Activated naive CD8-positive, alpha-beta T cell treated with anti-CD3 and anti-CD28 coated beads, Interleukin-2, amount 50 U/mL, for 24 hours (primary cell): ENCODE measurements around the gene CLECL1.

Experiments used
- ATAC-seq: fragments of 150-1000 bp; cut with Tn5 transposase; one replicate; pipeline ENCODE4 v1.10.0; 2021
- DNase-seq: peaks from one replicate; pipeline ENCODE4 v3.0.0; 2021
- H3K27ac Mint-ChIP-seq: one replicate; pipeline ENCODE4 v1.8.0; 2021; ENCODE audit warnings: mild to moderate bottlenecking, mixed read lengths
- H3K27me3 Mint-ChIP-seq: one replicate; pipeline ENCODE4 v1.8.0; 2021; ENCODE audit warnings: mixed read lengths
- H3K36me3 Mint-ChIP-seq: one replicate; pipeline ENCODE4 v1.8.0; 2021; ENCODE audit warnings: low read depth, mixed read lengths
- H3K4me1 Mint-ChIP-seq: one replicate; pipeline ENCODE4 v1.8.0; 2021; ENCODE audit warnings: mixed read lengths
- H3K4me3 Mint-ChIP-seq: one replicate; pipeline ENCODE4 v1.8.0; 2021; ENCODE audit warnings: mild to moderate bottlenecking, moderate library complexity, mixed read lengths
- H3K9me3 Mint-ChIP-seq: one replicate; pipeline ENCODE4 v1.8.0; 2021; ENCODE audit warnings: mixed read lengths

CLECL1 gene

DNA sequence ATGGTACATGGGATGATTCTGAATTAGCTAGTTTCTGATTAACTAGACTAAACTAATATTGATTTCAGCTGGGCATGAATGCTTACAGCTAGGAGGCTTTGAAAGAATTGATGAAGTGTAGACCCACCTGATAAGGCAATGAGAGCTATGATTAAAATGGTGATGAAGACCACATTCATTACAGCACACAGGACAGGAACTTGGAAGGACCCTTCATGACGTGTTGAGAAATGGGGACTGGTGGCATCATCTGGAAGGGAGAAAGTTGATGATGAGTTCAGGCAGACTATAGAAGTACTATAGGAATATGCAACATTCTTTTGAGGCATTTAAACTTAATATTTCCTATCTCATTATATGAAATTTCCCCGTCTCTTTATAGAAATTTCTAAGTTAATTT is 23.3 kb upstream of the CLECL1 start:
- H3K4me1 Mint-ChIP-seq: peaks cover 59% of the 10 kb centered on the region
- DNase-seq: no peak
- no peaks in the 10 kb centered on the region for H3K9me3 Mint-ChIP-seq

DNA sequence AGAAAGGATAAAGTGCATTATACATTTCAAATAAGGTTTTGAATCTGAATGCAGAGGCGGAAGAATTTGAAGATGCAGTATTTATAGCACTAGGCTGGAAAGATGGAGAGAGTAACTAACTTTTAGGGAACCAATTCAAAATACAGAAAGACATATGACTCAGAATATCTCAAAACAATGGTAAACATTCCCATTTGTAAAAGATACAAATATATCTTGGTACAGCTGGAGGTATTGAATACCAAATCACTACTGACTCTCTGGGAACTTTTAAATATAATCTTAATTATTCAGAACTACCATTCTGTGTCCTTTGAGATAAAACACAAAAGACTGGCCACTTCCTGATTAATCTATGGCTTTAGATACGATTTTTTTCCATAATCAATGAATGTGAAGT is 22.7 kb upstream of the CLECL1 start:
- Mint-ChIP-seq H3K27ac (peak overlapping the region; percentile 74), H3K4me3 (peak overlapping the region; percentile 100), H3K9me3 (no peaks in the 10 kb centered on the region), H3K4me1 (peaks cover 58% of the 10 kb centered on the region), H3K27me3 (no peaks in the 10 kb centered on the region), H3K36me3 (peaks cover 80% of the 10 kb centered on the region)
- DNase-seq: no peak
- no peak for ATAC-seq

More for the DNA sequence above, 23.3 kb upstream of the CLECL1 start:
- Mint-ChIP-seq H3K36me3 (peaks cover 80% of the 10 kb centered on the region), H3K27me3 (no peaks in the 10 kb centered on the region), H3K27ac (peak overlapping the region; percentile 95), H3K4me3 (peak overlapping the region; percentile 100)
- ATAC-seq: no peak

DNA sequence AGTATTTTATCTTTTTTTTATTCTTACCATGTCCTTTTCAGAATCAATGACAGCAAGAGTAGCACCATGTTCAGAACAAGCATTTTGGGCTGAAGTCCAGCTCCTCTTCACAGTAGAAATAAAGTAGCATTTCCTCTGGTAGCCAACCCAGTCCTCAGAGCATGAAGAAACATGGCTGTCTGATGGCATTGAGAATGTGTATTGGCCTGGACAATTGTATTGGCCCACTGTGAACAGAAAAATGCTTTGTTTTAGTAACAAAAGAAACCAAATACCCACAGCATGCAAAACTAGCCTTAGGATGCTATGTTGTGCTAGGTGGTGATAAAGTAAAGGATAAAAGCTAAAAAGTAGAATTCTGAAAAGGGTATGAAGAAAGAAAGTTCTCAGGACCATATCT is 22.1 kb upstream of the CLECL1 start:
- peaks cover 77% of the 10 kb centered on the region for H3K36me3 Mint-ChIP-seq
- DNase-seq (no peak), ATAC-seq (no peak)
- H3K27me3 Mint-ChIP-seq: no peaks in the 10 kb centered on the region
- H3K27ac Mint-ChIP-seq: peak overlapping the region; percentile 74
- no peaks in the 10 kb centered on the region for H3K9me3 Mint-ChIP-seq
- peaks cover 64% of the 10 kb centered on the region for H3K4me1 Mint-ChIP-seq
- H3K4me3 Mint-ChIP-seq: peak overlapping the region; percentile 100

DNA sequence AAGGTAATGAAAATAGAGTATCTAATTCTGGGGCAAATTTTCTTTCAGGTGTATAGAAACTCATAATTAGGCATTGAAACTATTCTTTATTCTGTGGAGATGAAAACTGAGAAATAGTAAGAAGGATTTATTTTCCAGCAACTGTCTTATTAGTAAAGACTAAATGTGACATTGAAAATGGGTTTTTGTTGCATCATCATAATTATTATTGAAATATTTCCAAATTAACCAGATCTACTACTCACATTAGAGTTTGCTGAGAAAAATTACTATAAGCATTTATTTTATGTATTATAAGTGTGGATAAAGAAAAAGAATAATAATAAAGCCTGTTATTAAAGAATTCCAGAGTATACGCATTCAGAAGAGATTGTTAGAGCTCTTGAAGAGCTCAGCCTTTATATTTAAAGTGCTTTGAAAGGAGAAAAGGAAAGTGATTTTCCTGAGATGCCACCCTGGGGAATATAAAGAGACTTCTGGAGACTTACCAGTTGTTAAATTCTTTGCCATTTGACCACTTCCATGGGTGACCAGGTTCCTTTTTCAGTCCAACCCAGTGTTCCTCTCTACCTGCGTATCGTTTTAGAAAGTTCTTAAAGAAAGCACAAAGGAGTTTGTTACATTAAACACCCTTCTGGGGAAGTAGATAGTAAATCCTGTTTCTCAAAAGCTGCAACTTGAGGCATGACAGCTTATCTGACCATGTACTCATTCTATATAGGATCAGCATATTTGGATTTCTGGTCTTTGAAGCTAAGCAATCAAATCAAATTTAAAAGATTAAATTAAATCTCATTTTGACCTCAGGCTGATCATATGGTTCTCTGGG is 21.4 kb upstream of the CLECL1 start:
- Mint-ChIP-seq H3K27ac (peak overlapping the region; percentile 74), H3K4me3 (peak overlapping the region; percentile 100), H3K27me3 (no peaks in the 10 kb centered on the region), H3K4me1 (peaks cover 65% of the 10 kb centered on the region), H3K9me3 (no peaks in the 10 kb centered on the region), H3K36me3 (peaks cover 70% of the 10 kb centered on the region)
- no peak for DNase-seq
- ATAC-seq: no peak

DNA sequence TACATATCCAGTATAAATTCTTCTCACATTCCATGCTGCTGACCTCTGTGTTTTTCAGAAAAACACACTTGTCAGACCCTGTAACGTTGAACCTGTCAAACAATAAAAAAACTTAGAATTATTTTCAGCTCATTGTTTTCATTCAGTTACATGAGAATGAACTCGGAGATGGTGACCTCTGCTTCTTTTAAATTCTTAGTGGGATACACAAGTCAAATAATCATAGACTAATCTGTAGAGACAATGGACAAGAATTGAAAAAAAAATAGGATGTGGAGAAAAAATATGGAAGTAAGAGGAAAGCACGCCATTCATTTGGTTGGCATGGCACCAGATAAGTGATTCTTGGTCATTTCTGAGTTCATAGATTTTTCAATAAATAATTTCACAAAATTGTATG is 20.6 kb upstream of the CLECL1 start:
- H3K27me3 Mint-ChIP-seq: no peaks in the 10 kb centered on the region
- H3K27ac Mint-ChIP-seq: peak overlapping the region; percentile 74
- DNase-seq (no peak), ATAC-seq (no peak)
- H3K36me3 Mint-ChIP-seq: peaks cover 62% of the 10 kb centered on the region
- no peaks in the 10 kb centered on the region for H3K9me3 Mint-ChIP-seq
- peaks cover 67% of the 10 kb centered on the region for H3K4me1 Mint-ChIP-seq
- H3K4me3 Mint-ChIP-seq: peak overlapping the region; percentile 100

DNA sequence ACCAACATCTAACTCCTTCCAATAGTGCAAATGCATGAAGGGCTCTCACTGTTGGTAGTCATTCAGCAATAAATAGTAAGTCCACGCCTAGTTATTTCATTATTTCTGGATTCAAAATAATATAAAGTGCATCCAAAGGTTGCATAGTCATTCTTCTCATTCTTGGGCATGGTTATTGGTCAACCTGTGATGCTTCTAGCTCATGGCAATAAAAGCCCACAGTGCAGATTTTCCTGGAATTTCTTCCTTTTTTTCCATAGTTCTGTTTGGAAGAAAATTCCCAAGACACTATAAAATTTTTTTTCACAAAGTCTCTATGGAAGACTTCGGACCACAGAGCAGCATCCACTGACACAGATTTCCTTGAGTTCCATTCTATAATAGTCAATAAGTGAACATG is 20.2 kb upstream of the CLECL1 start:
- Mint-ChIP-seq H3K4me1 (peaks cover 67% of the 10 kb centered on the region), H3K27me3 (no peaks in the 10 kb centered on the region)

DNA sequence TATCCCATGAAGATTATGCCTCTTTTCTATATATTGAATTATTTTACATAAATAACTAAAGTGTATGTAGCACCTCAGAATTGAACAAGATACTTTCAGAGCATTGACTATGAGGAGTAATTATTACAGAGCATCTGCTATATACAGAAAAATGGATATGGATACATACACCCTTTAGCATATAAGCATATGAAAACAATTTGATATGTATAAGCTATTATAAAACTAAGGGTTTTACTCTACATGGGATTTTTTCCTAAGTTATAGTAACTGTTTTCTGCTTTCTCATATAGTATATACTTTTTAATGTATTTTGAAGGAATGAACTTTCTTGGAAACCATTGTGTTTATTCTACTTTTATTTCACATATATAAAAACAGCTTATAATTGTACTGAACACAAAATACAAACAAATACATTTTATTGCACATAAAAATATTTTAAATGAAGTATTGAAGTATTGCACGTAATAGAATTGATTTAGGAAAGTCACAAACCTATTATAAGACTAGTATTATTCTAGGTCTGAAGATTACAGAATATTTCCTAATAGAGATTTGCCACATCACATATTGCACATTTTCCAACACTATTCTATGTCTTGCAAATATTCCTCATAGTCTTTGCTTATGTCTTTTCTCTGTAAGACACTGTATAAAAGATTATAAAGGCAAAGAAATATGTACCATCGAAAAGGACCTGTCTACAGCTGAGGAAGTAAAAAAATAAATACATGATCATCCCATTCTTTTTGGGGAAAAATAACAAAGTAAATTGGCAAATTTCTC is 19.4 kb upstream of the CLECL1 start:
- peaks cover 51% of the 10 kb centered on the region for H3K36me3 Mint-ChIP-seq
- H3K4me3 Mint-ChIP-seq: peak overlapping the region; percentile 100
- H3K27ac Mint-ChIP-seq: peak overlapping the region; percentile 75
- DNase-seq (no peak), ATAC-seq (peak; percentile 22)
- H3K4me1 Mint-ChIP-seq: peaks cover 61% of the 10 kb centered on the region
- H3K9me3 Mint-ChIP-seq: no peaks in the 10 kb centered on the region
- H3K27me3 Mint-ChIP-seq: no peaks in the 10 kb centered on the region

More for the DNA sequence above, 20.2 kb upstream of the CLECL1 start:
- Mint-ChIP-seq H3K36me3 (peaks cover 58% of the 10 kb centered on the region), H3K4me3 (peak overlapping the region; percentile 100), H3K27ac (peak overlapping the region; percentile 74), H3K9me3 (no peaks in the 10 kb centered on the region)
- DNase-seq (no peak), ATAC-seq (no peak)

DNA sequence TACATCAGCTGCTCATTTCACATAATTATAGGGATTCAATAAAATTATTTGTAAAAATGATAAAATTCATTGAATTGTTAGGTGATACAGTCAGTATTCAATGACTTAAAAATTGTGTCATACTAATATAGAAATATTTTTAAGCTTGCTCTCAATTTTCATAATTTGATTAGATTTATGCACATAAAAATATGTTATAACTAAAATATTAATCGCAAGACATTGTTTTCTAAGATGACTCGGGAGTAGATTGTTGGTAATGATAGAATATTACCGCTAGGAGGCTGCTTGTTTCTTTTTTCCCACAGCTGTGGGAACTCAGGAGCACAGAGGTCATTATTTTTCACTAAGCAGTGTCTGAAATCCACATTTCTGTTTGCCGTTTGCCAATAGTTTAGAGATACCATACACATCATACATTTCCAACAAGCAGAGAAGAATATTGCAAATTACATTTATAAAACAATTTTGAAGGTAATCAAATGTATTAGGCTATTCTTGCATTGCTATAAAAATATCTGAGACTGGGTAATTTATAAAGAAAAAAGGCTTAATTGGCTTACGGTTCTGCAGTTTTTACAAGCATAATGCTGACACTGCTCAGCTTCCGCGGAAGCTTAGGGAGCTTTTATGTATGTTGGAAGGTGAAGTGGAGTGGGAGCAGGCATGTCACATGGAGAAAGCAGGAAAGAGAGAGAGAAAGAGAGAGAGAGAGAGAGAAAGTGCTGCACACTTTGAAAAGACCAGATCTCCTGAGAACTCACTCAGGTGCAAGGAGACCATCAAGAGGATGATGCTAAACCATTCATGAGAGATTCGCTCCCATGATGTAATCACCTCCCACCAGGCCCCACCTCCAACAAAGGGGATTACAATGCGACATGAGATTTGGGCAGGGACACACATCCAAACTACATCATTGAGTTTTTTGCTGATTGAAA is 18.6 kb upstream of the CLECL1 start:
- DNase-seq (peak; percentile 46), ATAC-seq (peak; percentile 66)
- Mint-ChIP-seq H3K4me1 (peaks cover 54% of the 10 kb centered on the region), H3K9me3 (no peaks in the 10 kb centered on the region), H3K27ac (peak overlapping the region; percentile 75), H3K36me3 (peaks cover 42% of the 10 kb centered on the region), H3K27me3 (no peaks in the 10 kb centered on the region), H3K4me3 (peak overlapping the region; percentile 45)

DNA sequence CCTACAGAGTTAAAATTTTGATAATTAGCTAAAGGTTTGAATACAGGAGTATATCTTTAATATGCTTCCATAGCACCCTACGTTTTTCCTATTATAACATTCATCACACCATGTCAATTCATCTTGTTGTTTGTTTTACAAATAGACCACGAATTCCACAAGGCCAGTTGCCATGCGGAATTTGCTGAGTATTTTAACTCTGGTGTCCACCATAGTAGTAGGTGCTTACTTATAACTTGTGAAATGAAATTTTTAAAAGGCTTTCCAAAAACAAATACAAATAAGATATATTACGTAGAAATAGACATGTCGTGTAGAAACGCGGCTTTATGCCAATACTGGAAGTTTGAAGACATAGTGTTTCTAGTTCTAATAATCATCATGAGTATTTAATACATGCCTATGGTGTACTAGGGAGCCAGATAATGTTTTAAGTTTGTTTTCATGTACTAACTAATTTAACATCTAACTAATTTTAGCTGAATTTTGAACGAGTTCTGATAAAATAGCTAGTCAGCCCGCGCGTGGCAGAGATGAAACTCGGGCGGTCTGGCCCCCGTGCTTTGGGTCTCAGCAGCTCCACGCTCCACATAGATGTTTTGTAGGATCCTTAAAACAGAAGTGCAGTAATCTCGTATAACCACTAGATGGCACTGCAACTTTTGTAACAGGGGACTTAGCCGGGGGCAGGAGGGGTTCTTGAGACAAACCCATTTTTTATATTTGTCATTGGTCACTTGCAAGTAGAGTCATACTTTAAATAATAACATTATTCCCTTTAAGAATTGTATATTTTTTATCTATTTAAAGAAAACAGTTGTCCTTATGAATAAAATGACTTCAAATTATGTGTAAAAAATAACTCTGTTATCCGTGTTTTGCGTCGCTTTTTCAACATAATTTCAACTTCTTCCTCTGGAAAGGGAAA is 17.6 kb upstream of the CLECL1 start:
- peak overlapping the region; percentile 75 for H3K27ac Mint-ChIP-seq
- peaks cover 34% of the 10 kb centered on the region for H3K36me3 Mint-ChIP-seq
- no peaks in the 10 kb centered on the region for H3K9me3 Mint-ChIP-seq
- H3K4me3 Mint-ChIP-seq: peak overlapping the region; percentile 45
- DNase-seq (peak; percentile 50), ATAC-seq (peak; percentile 65)
- no peaks in the 10 kb centered on the region for H3K27me3 Mint-ChIP-seq
- peaks cover 48% of the 10 kb centered on the region for H3K4me1 Mint-ChIP-seq

DNA sequence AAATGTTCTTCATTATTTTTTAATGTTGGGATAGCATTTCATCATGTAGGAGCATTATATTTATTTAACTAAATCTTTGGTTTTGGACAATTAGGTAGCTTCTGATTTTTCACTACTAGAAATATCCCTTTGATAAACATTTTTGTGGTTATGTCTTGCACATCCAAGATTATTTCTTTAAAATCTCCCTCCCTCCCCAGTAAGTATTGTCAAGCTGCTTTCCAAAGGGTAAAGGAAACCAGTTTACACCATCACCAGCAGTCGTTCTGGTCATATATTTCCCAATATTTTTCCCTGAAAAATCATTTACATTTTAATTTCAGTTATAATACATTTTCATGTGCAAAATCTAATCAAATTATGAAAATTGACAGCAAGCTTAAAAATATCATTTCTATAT is 16.7 kb upstream of the CLECL1 start:
- Mint-ChIP-seq H3K9me3 (no peaks in the 10 kb centered on the region), H3K27me3 (no peaks in the 10 kb centered on the region), H3K4me1 (peaks cover 47% of the 10 kb centered on the region), H3K4me3 (no peak overlapping the region), H3K27ac (no peak overlapping the region), H3K36me3 (peaks cover 25% of the 10 kb centered on the region)
- ATAC-seq: no peak
- DNase-seq: no peak

DNA sequence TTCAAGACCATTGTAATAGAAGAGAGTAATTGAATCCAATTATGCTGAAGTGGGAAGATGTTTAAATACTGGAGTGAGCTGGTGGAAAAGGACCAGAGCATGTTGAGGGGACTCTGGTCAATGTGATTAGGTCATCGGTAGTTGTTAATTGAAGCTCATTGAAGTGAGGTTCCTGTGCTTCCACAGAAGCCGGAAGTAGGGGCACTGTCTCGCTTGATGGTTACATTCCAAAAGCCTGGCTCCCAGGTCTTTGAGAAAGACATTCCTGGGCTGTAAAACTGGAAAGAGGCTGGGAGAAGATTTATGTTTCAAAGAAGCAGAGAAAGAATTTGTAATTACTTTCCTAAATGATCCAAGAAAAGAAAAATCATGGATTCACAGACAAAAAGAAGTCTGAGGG is 12.3 kb upstream of the CLECL1 start:
- no peak for ATAC-seq
- no peak overlapping the region for H3K27ac Mint-ChIP-seq

DNA sequence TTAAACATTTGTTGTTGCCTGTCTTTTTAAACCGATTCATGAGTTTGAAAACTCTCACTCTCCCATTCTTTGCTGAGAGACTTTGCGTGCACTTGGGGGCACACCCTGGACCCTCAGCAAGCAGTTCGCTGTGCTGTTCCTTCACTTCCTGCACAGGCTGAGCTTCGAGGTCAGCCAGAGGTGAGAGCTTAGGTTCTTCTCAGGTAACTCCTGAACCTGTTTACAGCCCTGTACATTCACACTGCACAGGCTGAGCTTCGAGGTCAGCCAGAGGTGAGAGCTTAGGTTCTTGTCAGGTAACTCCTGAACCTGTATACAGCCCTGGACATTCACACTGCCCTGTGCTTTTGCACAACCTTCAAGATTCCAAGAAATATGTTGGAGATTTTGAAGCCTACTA is 9.8 kb upstream of the CLECL1 start:
- Mint-ChIP-seq H3K4me1 (peaks cover 60% of the 10 kb centered on the region), H3K27ac (peak overlapping the region; percentile 76), H3K27me3 (no peaks in the 10 kb centered on the region), H3K9me3 (no peaks in the 10 kb centered on the region), H3K4me3 (peak overlapping the region; percentile 69), H3K36me3 (peaks cover 2% of the 10 kb centered on the region)
- DNase-seq (no peak), ATAC-seq (peak; percentile 33)

More for the DNA sequence above, 12.3 kb upstream of the CLECL1 start:
- H3K4me3 Mint-ChIP-seq: no peak overlapping the region
- DNase-seq: no peak
- peaks cover 48% of the 10 kb centered on the region for H3K4me1 Mint-ChIP-seq
- H3K27me3 Mint-ChIP-seq: no peaks in the 10 kb centered on the region
- no peaks in the 10 kb centered on the region for H3K9me3 Mint-ChIP-seq
- H3K36me3 Mint-ChIP-seq: peaks cover 2% of the 10 kb centered on the region

DNA sequence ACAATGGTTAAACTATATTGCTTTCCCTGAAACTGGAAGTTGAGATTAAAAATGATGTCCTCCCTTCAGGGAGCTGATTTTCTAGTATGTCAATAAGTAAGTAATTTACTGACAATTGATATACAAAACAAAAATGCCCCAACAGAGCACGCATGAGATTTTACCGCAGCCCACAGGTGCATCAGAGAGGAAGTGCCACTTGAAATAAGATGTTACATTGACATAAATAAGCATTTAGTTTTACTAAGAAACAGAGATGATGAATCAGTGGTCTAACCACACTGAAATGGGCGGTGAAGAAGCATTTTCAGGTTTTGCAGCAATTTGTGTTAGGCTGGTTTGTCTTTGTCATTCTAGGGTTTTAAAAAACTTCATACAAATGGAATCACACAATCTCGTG is 8.8 kb upstream of the CLECL1 start:
- peak; percentile 90 for ATAC-seq
- no peaks in the 10 kb centered on the region for H3K27me3 Mint-ChIP-seq
- H3K27ac Mint-ChIP-seq: peak overlapping the region; percentile 76
- peak overlapping the region; percentile 69 for H3K4me3 Mint-ChIP-seq
- H3K9me3 Mint-ChIP-seq: no peaks in the 10 kb centered on the region
- peaks cover 2% of the 10 kb centered on the region for H3K36me3 Mint-ChIP-seq
- peaks cover 70% of the 10 kb centered on the region for H3K4me1 Mint-ChIP-seq
- peak; percentile 61 for DNase-seq
